Activated CD4-positive, CD25-positive, alpha-beta regulatory T cell treated with anti-CD3 and anti-CD28 coated beads, Interleukin-2, amount 50 U/mL, for 72 hours (primary cell): ENCODE results near the gene BLTP2.
A peak's percentile ranks its signal among the peaks of the same experiment; 100 is the strongest.
"Not testable (repeated sequence)": the region's sequence is repeated elsewhere in the genome, so short reads cannot be mapped to it uniquely, and the experiment has no call there.

Experiments
- DNase-seq: peaks from one replicate; pipeline ENCODE4 v3.0.0; 2021

The BLTP2 gene

GRCh38 chr17:28645576-28645939 lies 600 bp upstream of the BLTP2 start:
- DNase-seq, result no peak

GRCh38 chr17:28643983-28644786 lies 773 bp downstream of the BLTP2 start:
- no peak for DNase-seq

GRCh38 chr17:28641579-28641978 lies 3.4 kb downstream of the BLTP2 start:
- no peak for DNase-seq

- DNase-seq, result no peak
Observed at GRCh38 chr17:28635506-28635905, 9.5 kb downstream of the BLTP2 start.

- DNase-seq, result no peak
Observed at GRCh38 chr17:28634206-28634865, 10.6 kb downstream of the BLTP2 start.

- no peak for DNase-seq
Observed at GRCh38 chr17:28626818-28627217, 18.1 kb downstream of the BLTP2 start.

- DNase-seq, result no peak
Observed at GRCh38 chr17:28624148-28624547, 20.8 kb downstream of the BLTP2 start.

- no peak for DNase-seq
Observed at GRCh38 chr17:28623696-28624095, 21.3 kb downstream of the BLTP2 start.

GRCh38 chr17:28622186-28622585 lies 22.8 kb downstream of the BLTP2 start:
- DNase-seq, result no peak

GRCh38 chr17:28620010-28620409 lies 24.9 kb downstream of the BLTP2 start:
- no peak for DNase-seq

GRCh38 chr17:28618464-28618863 lies 26.5 kb downstream of the BLTP2 start:
- no peak for DNase-seq

- DNase-seq, result no peak
Observed at GRCh38 chr17:28616281-28616680, 28.7 kb downstream of the BLTP2 start.

GRCh38 chr17:28615260-28615940 lies 29.6 kb downstream of the BLTP2 start:
- DNase-seq, result no peak

GRCh38 chr17:28613931-28614381 lies 31.0 kb downstream of the BLTP2 start, which contains the start of gene RSKR:
RSKR (minus strand) TSS chr17:28614185; CDS start chr17:28614161, 24 bp downstream.
- no peak for DNase-seq

- no peak for DNase-seq
Observed at GRCh38 chr17:28612936-28613872, 31.8 kb downstream of the BLTP2 start.

GRCh38 chr17:28612531-28612930 lies 32.4 kb downstream of the BLTP2 start:
- DNase-seq, result no peak

GRCh38 chr17:28610376-28610775 lies 34.6 kb downstream of the BLTP2 start:
- no peak for DNase-seq

- DNase-seq, result not testable (repeated sequence)
Observed at GRCh38 chr17:28604031-28604430, 40.9 kb downstream of the BLTP2 start.

- DNase-seq, result no peak
Observed at GRCh38 chr17:28599311-28600184, 45.4 kb downstream of the BLTP2 start.

GRCh38 chr17:28598799-28599310 lies 46.1 kb downstream of the BLTP2 start, which contains the start of gene SPAG5:
SPAG5 (minus strand) TSS chr17:28599025; CDS start chr17:28598946, 79 bp downstream.
- peak; percentile 97 for DNase-seq

GRCh38 chr17:28598389-28598788 lies 46.6 kb downstream of the BLTP2 start:
- DNase-seq, result no peak
